H9 (cell line): ENCODE measurements around the gene PLEKHM3. TPM values are rescaled to one million over a fixed set of nuclear protein-coding genes. Genes with fewer than 3 reads are reported as not detected.

Experiments used
- DNase-seq: peaks from one replicate; pipeline ENCODE4 v3.0.0-alpha.2; 2017
- H2AFZ ChIP-seq: one replicate; pipeline ENCODE4 v1.6.1; 2013; ENCODE audit warnings: mild to moderate bottlenecking, low read length, control low read depth, moderate library complexity
- H2AK5ac ChIP-seq: 2 replicates; pipeline ENCODE4 v1.6.1; 2013; ENCODE audit warnings: low read length, control low read depth, mixed read lengths; ENCODE audit not compliant: insufficient read length
- H2BK120ac ChIP-seq: one replicate; pipeline ENCODE4 v1.6.1; 2013; ENCODE audit warnings: low read depth, mild to moderate bottlenecking, low read length, control low read depth, inconsistent platforms; ENCODE audit not compliant: poor library complexity, severe bottlenecking
- H2BK12ac ChIP-seq: 2 replicates; pipeline ENCODE4 v1.6.1; 2013; ENCODE audit warnings: low read length, control low read depth, mixed read lengths, low read depth; ENCODE audit not compliant: insufficient read length
- H2BK15ac ChIP-seq: 2 replicates; pipeline ENCODE4 v1.6.1; 2013; ENCODE audit warnings: low read depth, low read length, control low read depth
- H2BK20ac ChIP-seq: one replicate; pipeline ENCODE4 v1.6.1; 2013; ENCODE audit warnings: low read depth, mild to moderate bottlenecking, low read length, control low read depth, inconsistent platforms; ENCODE audit not compliant: poor library complexity, severe bottlenecking
- H2BK5ac ChIP-seq: 2 replicates; pipeline ENCODE4 v1.6.1; 2013; ENCODE audit warnings: low read length, control low read depth, mixed read lengths; ENCODE audit not compliant: insufficient read length
- H3K14ac ChIP-seq: 2 replicates; pipeline ENCODE4 v1.6.1; 2013; ENCODE audit warnings: low read length, control low read depth; ENCODE audit not compliant: insufficient read depth
- H3K18ac ChIP-seq: 2 replicates; pipeline ENCODE4 v1.6.1; 2013; ENCODE audit warnings: low read depth, mild to moderate bottlenecking, mixed read lengths, low read length, control low read depth; ENCODE audit not compliant: insufficient read length
- H3K23ac ChIP-seq: 2 replicates; pipeline ENCODE4 v1.6.1; 2013; ENCODE audit warnings: low read length, control low read depth, mixed read lengths, low read depth; ENCODE audit not compliant: insufficient read length
- H3K23me2 ChIP-seq: 2 replicates; pipeline ENCODE4 v1.6.1; 2013; ENCODE audit warnings: low read depth, mild to moderate bottlenecking, mixed read lengths, low read length, control low read depth; ENCODE audit not compliant: insufficient read length, poor library complexity, severe bottlenecking
- H3K27ac ChIP-seq: 2 replicates; pipeline ENCODE4 v1.5.1; 2013; ENCODE audit warnings: low read length, control low read depth, mixed read lengths, low read depth; ENCODE audit not compliant: insufficient read length
- H3K27me3 ChIP-seq: 2 replicates; pipeline ENCODE4 v1.6.1; 2013; ENCODE audit warnings: low read length, control low read depth, inconsistent platforms; ENCODE audit not compliant: insufficient read depth
- H3K4ac ChIP-seq: 2 replicates; pipeline ENCODE4 v1.6.1; 2013; ENCODE audit warnings: low read depth, mild to moderate bottlenecking, control low read depth, inconsistent platforms, low read length, moderate library complexity
- H3K4me1 ChIP-seq: 2 replicates; pipeline ENCODE4 v1.6.1; 2013; ENCODE audit warnings: low read length, control low read depth, inconsistent platforms; ENCODE audit not compliant: insufficient read depth
- H3K4me2 ChIP-seq: 2 replicates; pipeline ENCODE4 v1.6.1; 2013; ENCODE audit warnings: low read length, control low read depth, mixed read lengths; ENCODE audit not compliant: insufficient read length, insufficient read depth
- H3K56ac ChIP-seq: 2 replicates; pipeline ENCODE4 v1.6.1; 2013; ENCODE audit warnings: low read depth, mild to moderate bottlenecking, mixed read lengths, low read length, control low read depth; ENCODE audit not compliant: insufficient read length
- H3K79me1 ChIP-seq: 2 replicates; pipeline ENCODE4 v1.6.1; 2013; ENCODE audit warnings: low read depth, mild to moderate bottlenecking, moderate library complexity, low read length, control low read depth, inconsistent platforms; ENCODE audit not compliant: insufficient read depth, poor library complexity, severe bottlenecking
- H3K79me2 ChIP-seq: 2 replicates; pipeline ENCODE4 v1.6.1; 2013; ENCODE audit warnings: low read length, control low read depth, inconsistent platforms; ENCODE audit not compliant: insufficient read depth
- H3K9ac ChIP-seq: 2 replicates; pipeline ENCODE4 v1.6.1; 2013; ENCODE audit warnings: low read length, control low read depth, mixed read lengths; ENCODE audit not compliant: insufficient read length; ENCODE audit errors: extremely low read depth
- H3K9me3 ChIP-seq: one replicate; pipeline ENCODE4 v1.6.1; 2013; ENCODE audit warnings: low read depth, low read length, inconsistent platforms; ENCODE audit not compliant: control insufficient read depth
- H3T11ph ChIP-seq: one replicate; pipeline ENCODE4 v1.6.1; 2013; ENCODE audit warnings: mild to moderate bottlenecking, low read length, control low read depth, inconsistent platforms
- H4K20me1 ChIP-seq: one replicate; pipeline ENCODE4 v1.6.1; 2013; ENCODE audit not compliant: control insufficient read depth, insufficient read length, insufficient read depth
- H4K5ac ChIP-seq: 2 replicates; pipeline ENCODE4 v1.6.1; 2013; ENCODE audit warnings: low read depth, mild to moderate bottlenecking, mixed read lengths, low read length, control low read depth; ENCODE audit not compliant: insufficient read length
- H4K8ac ChIP-seq: replicated peaks from 2 replicates; pipeline ENCODE4 v1.6.1; 2013; ENCODE audit warnings: low read length, control low read depth, mixed read lengths, low read depth; ENCODE audit not compliant: insufficient read length
- H4K91ac ChIP-seq: 2 replicates; pipeline ENCODE4 v1.6.1; 2013; ENCODE audit warnings: low read depth, mild to moderate bottlenecking, moderate library complexity, mixed read lengths, low read length, control low read depth; ENCODE audit not compliant: insufficient read length
- H3K27ac Mint-ChIP-seq, 3 experiments: 2 replicates in 2 of 3; 3 replicates in 1 of 3; pipeline ENCODE4 v1.8.0; 2020 to 2021; ENCODE audit warnings: mixed read lengths in 3 of 3, mild to moderate bottlenecking in 1 of 3, moderate library complexity in 1 of 3
- H3K27me3 Mint-ChIP-seq: 2 replicates; pipeline ENCODE4 v1.8.0; 2021; ENCODE audit warnings: low read depth, mild to moderate bottlenecking, moderate library complexity, mixed read lengths
- H3K36me3 Mint-ChIP-seq, 3 experiments: 2 replicates in 2 of 3; 3 replicates in 1 of 3; pipeline ENCODE4 v1.8.0; 2020 to 2021; ENCODE audit warnings: low read depth in 3 of 3, mixed read lengths in 3 of 3; ENCODE audit not compliant: insufficient read depth in 1 of 3
- H3K4me1 Mint-ChIP-seq, 2 experiments: 2 replicates each; pipeline ENCODE4 v1.8.0; 2020; ENCODE audit warnings: mixed read lengths in 2 of 2
- H3K4me3 Mint-ChIP-seq, 2 experiments: 2 replicates in 1 of 2; 3 replicates in 1 of 2; pipeline ENCODE4 v1.8.0; 2020 to 2021; ENCODE audit warnings: mild to moderate bottlenecking in 2 of 2, mixed read lengths in 2 of 2, moderate library complexity in 1 of 2
- H3K9me3 Mint-ChIP-seq, 2 experiments: 2 replicates in 1 of 2; 3 replicates in 1 of 2; pipeline ENCODE4 v1.8.0; 2020; ENCODE audit warnings: mild to moderate bottlenecking in 2 of 2, mixed read lengths in 2 of 2, moderate library complexity in 1 of 2
- WGBS: extraction: QIAGEN DNeasy Blood & Tissue Kit; methylation state at CpG from one replicate; pipeline ENCODE4 v1.1.7; 2013; ENCODE audit warnings: missing lambda C conversion rate, low lambda C conversion rate, mixed read lengths; ENCODE audit not compliant: insufficient read length; ENCODE audit errors: extremely low coverage; 5-methylcytosine and 5-hydroxymethylcytosine counted together
- total RNA-seq: library from RNA; stranded (reverse); gene quantifications from 2 replicates; pipeline ENCODE4 v1.2.1, GENCODE V29; 2021
- TF ChIP-seq, protein P1 (sequence below): fragments of 200-600 bp; sonication (generic); conservative IDR thresholded peaks from 3 replicates; pipeline ENCODE4 v1.8.0; 2021; ENCODE audit warnings: antibody characterized with exemption, mild to moderate bottlenecking

Gene PLEKHM3
- total RNA-seq, 1 experiment from 2014 or later = 7.5 TPM

DNA sequence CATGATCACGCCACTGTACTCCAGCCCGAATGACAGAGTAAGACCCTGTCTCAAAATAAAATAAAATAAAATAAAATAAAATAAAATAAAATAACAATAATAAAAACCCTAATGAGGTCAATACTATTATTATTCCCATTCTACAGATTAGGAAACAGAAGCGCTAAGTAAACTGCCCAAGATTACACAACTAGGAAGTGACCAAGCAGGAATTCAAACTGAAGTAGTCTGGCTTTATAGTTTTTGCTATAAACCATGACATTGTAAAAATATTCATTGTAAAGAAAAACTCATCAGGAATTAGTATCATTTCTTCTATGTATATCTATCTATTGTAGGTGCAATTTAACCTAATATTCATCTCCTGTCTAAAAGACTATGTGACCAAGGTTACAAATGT lies 1.2 kb downstream of the PLEKHM3 start:
- no CpG with 5 or more reads among the region's 3 CpGs for WGBS
- Mint-ChIP-seq H3K36me3 (no peaks in the 10 kb centered on the region), H3K27me3 (no peaks in the 10 kb centered on the region; the same call in 1 of the 2 replicates), H3K27ac (no peak overlapping the region), H3K9me3 (no peaks in the 10 kb centered on the region), H3K4me1 (peaks cover 9 to 10% of the 10 kb centered on the region in 2 experiments), H3K4me3 (no peak overlapping the region; a peak in 1 of 5 replicates)
- Histone ChIP-seq H3K23ac (no peak overlapping the region), H2BK12ac (no peak overlapping the region), H2BK5ac (no peak overlapping the region), H3K4ac (no peak overlapping the region), H3K4me1 (no peaks in the 10 kb centered on the region; the same call in 1 of the 2 replicates), H4K5ac (no peak overlapping the region), H3K79me1 (no peaks in the 10 kb centered on the region), H2BK15ac (no peak overlapping the region), H2AFZ (no peak overlapping the region), H3K27ac (no peak overlapping the region), H4K8ac (no peak overlapping the region), H3K23me2 (peaks cover 5% of the 10 kb centered on the region), H4K20me1 (no peaks in the 10 kb centered on the region), H3K27me3 (no peaks in the 10 kb centered on the region), H3K9me3 (no peaks in the 10 kb centered on the region), H3K18ac (no peak overlapping the region), H3K79me2 (no peaks in the 10 kb centered on the region), H2BK20ac (no peak overlapping the region), H4K91ac (no peak overlapping the region), H3K9ac (no peak overlapping the region), H2AK5ac (no peak overlapping the region), H3K56ac (no peak overlapping the region), H3K4me2 (no peak overlapping the region), H2BK120ac (no peak overlapping the region), H3T11ph (no peak overlapping the region), H3K14ac (no peak overlapping the region)
- DNase-seq = no peak
- TF ChIP-seq, protein P1, sequence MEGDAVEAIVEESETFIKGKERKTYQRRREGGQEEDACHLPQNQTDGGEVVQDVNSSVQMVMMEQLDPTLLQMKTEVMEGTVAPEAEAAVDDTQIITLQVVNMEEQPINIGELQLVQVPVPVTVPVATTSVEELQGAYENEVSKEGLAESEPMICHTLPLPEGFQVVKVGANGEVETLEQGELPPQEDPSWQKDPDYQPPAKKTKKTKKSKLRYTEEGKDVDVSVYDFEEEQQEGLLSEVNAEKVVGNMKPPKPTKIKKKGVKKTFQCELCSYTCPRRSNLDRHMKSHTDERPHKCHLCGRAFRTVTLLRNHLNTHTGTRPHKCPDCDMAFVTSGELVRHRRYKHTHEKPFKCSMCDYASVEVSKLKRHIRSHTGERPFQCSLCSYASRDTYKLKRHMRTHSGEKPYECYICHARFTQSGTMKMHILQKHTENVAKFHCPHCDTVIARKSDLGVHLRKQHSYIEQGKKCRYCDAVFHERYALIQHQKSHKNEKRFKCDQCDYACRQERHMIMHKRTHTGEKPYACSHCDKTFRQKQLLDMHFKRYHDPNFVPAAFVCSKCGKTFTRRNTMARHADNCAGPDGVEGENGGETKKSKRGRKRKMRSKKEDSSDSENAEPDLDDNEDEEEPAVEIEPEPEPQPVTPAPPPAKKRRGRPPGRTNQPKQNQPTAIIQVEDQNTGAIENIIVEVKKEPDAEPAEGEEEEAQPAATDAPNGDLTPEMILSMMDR = no peak
